Hepatocyte (in vitro differentiated cells): Measurements from ENCODE around the gene KCNMA1. TPM values are rescaled to one million over a fixed set of nuclear protein-coding genes. Genes with fewer than 3 reads are reported as not detected.
A peak's percentile ranks its signal among the peaks of the same experiment; 100 is the strongest.

Source experiments
- DNase-seq: peaks from one replicate; pipeline ENCODE4 v3.0.0-alpha.2; 2016; ENCODE audit warnings: low spot score
- H2AFZ ChIP-seq: fragments of 200-600 bp; sonication (generic); 2 replicates; pipeline ENCODE4 v1.6.0; 2016; ENCODE audit warnings: antibody characterized with exemption, mild to moderate bottlenecking
- H3K27ac ChIP-seq: fragments of 200-600 bp; sonication (generic); 2 replicates; pipeline ENCODE4 v1.5.1; 2016; ENCODE audit warnings: mild to moderate bottlenecking
- H3K27me3 ChIP-seq: fragments of 200-600 bp; sonication (generic); 2 replicates; pipeline ENCODE4 v1.6.1; 2016
- H3K36me3 ChIP-seq: fragments of 200-600 bp; sonication (generic); replicated peaks from 2 replicates; pipeline ENCODE4 v1.5.1; 2016; ENCODE audit warnings: low read depth; ENCODE audit not compliant: insufficient read depth
- H3K4me1 ChIP-seq: fragments of 200-600 bp; sonication (generic); 2 replicates; pipeline ENCODE4 v1.5.1; 2016; ENCODE audit warnings: mild to moderate bottlenecking, moderate library complexity; ENCODE audit not compliant: insufficient read depth
- H3K4me2 ChIP-seq: fragments of 200-600 bp; sonication (generic); 2 replicates; pipeline ENCODE4 v1.6.0; 2016
- H3K4me3 ChIP-seq: fragments of 200-600 bp; sonication (generic); 2 replicates; pipeline ENCODE4 v1.5.1; 2016; ENCODE audit warnings: mild to moderate bottlenecking
- H3K79me2 ChIP-seq: fragments of 200-600 bp; sonication (generic); 2 replicates; pipeline ENCODE4 v1.6.0; 2017; ENCODE audit warnings: mild to moderate bottlenecking
- H3K9me2 ChIP-seq: fragments of 200-600 bp; sonication (generic); replicated peaks from 2 replicates; pipeline ENCODE4 v1.6.0; 2017; ENCODE audit warnings: mild to moderate bottlenecking; ENCODE audit not compliant: insufficient read depth
- H3K9me3 ChIP-seq: fragments of 200-600 bp; sonication (generic); 2 replicates; pipeline ENCODE4 v1.5.1; 2016; ENCODE audit warnings: low read depth, mild to moderate bottlenecking
- H4K20me1 ChIP-seq: fragments of 200-600 bp; sonication (generic); 2 replicates; pipeline ENCODE4 v1.6.0; 2016; ENCODE audit warnings: mild to moderate bottlenecking; ENCODE audit not compliant: insufficient read depth, poor library complexity, severe bottlenecking
- CTCF ChIP-seq: fragments of 200-600 bp; sonication (generic); IDR thresholded peaks from 2 replicates; pipeline ENCODE4 v1.5.1; 2016; ENCODE audit warnings: antibody characterized with exemption, mild to moderate bottlenecking; ENCODE audit not compliant: poor library complexity
- EZH2 ChIP-seq: fragments of 200-600 bp; sonication (generic); IDR thresholded peaks from 2 replicates; pipeline ENCODE4 v1.6.1; 2016; ENCODE audit warnings: antibody characterized with exemption, mild to moderate bottlenecking, borderline replicate concordance
- EZH2phosphoT487 ChIP-seq: fragments of 200-600 bp; sonication (generic); IDR thresholded peaks from one replicate; pipeline ENCODE4 v1.6.1; 2018; ENCODE audit warnings: antibody characterized with exemption, mild to moderate bottlenecking, low read depth, moderate library complexity; ENCODE audit not compliant: unreplicated experiment, severe bottlenecking
- WGBS: methylation state at CpG from one replicate; pipeline ENCODE4 v1.1.6; 2016; ENCODE audit warnings: low lambda C conversion rate; ENCODE audit errors: missing lambda C conversion rate; 5-methylcytosine and 5-hydroxymethylcytosine counted together
- polyA plus RNA-seq: library from polyadenylated mRNA; unstranded; fragments of >200 nt; fragmentation: Nextera tagmentation; extraction: Ambion mirVana; gene quantifications from 2 replicates; pipeline ENCODE4 v1.2.1, GENCODE V29; 2016
- total RNA-seq: library from RNA; depleted of rRNA; stranded (reverse); fragments of >200 nt; gene quantifications from 2 replicates; pipeline ENCODE4 v1.2.3, GENCODE V29; 2014

KCNMA1 gene
- total and polyA plus RNA-seq, 2 experiments from 2014 or later, result 42.6 to 73.3 TPM

GRCh38 chr10:77635402-77636227 lies 2.0 kb downstream of the KCNMA1 start:
- WGBS, result 31% methylated on average over 13 of the region's 13 CpGs
- Histone ChIP-seq H3K4me1 (peaks cover 9% of the 10 kb centered on the region), H3K79me2 (peaks cover 6% of the 10 kb centered on the region), H3K9me2 (no peaks in the 10 kb centered on the region), H4K20me1 (no peaks in the 10 kb centered on the region), H3K4me2 (peak overlapping the region; percentile 94), H3K27ac (peak overlapping the region; percentile 48), H3K36me3 (no peaks in the 10 kb centered on the region), H3K27me3 (peaks cover 57% of the 10 kb centered on the region), H3K9me3 (no peaks in the 10 kb centered on the region), H3K4me3 (no peak overlapping the region), H2AFZ (no peak overlapping the region)
- no peak for DNase-seq
- TF ChIP-seq CTCF (no peak), EZH2 (no peak), EZH2phosphoT487 (no peak)

GRCh38 chr10:77634939-77635338 lies 2.7 kb downstream of the KCNMA1 start:
- Histone ChIP-seq H3K9me3 (no peaks in the 10 kb centered on the region), H4K20me1 (no peaks in the 10 kb centered on the region), H3K4me2 (peak overlapping the region; percentile 94), H3K79me2 (peaks cover 6% of the 10 kb centered on the region), H3K36me3 (no peaks in the 10 kb centered on the region), H3K27ac (peak overlapping the region; percentile 48), H3K4me3 (no peak overlapping the region), H3K9me2 (no peaks in the 10 kb centered on the region), H3K27me3 (peaks cover 50% of the 10 kb centered on the region), H2AFZ (no peak overlapping the region), H3K4me1 (peaks cover 9% of the 10 kb centered on the region)
- TF ChIP-seq EZH2, result no peak
- TF ChIP-seq EZH2phosphoT487, result no peak
- TF ChIP-seq CTCF, result no peak
- no peak for DNase-seq
- 65% methylated on average over 4 of the region's 4 CpGs for WGBS

GRCh38 chr10:77633376-77633775 lies 4.2 kb downstream of the KCNMA1 start:
- TF ChIP-seq EZH2, result no peak
- no peak for TF ChIP-seq EZH2phosphoT487
- TF ChIP-seq CTCF, result no peak
- WGBS, result 78% methylated on average over 7 of the region's 7 CpGs
- Histone ChIP-seq H3K36me3 (no peaks in the 10 kb centered on the region), H3K9me2 (no peaks in the 10 kb centered on the region), H3K27ac (no peak overlapping the region), H4K20me1 (no peaks in the 10 kb centered on the region), H3K4me2 (no peak overlapping the region), H3K9me3 (no peaks in the 10 kb centered on the region), H3K4me3 (no peak overlapping the region), H3K79me2 (peaks cover 18% of the 10 kb centered on the region), H2AFZ (no peak overlapping the region), H3K27me3 (peaks cover 35% of the 10 kb centered on the region), H3K4me1 (peaks cover 9% of the 10 kb centered on the region)
- no peak for DNase-seq

- Histone ChIP-seq H3K9me3 (no peaks in the 10 kb centered on the region), H2AFZ (no peak overlapping the region), H3K27ac (no peak overlapping the region), H3K4me3 (no peak overlapping the region), H4K20me1 (no peaks in the 10 kb centered on the region), H3K79me2 (peaks cover 23% of the 10 kb centered on the region), H3K4me1 (no peaks in the 10 kb centered on the region), H3K9me2 (no peaks in the 10 kb centered on the region), H3K27me3 (peaks cover 24% of the 10 kb centered on the region), H3K4me2 (no peak overlapping the region), H3K36me3 (no peaks in the 10 kb centered on the region)
- DNase-seq, result no peak
- WGBS, result 90% methylated on average over 7 of the region's 7 CpGs
- TF ChIP-seq EZH2phosphoT487, result no peak
- TF ChIP-seq EZH2, result no peak
- TF ChIP-seq CTCF, result no peak
Observed at GRCh38 chr10:77631241-77631640, 6.4 kb downstream of the KCNMA1 start.
